Measurements from ENCODE around the gene ARMCX5. TPM values are rescaled to one million over a fixed set of nuclear protein-coding genes. Genes with fewer than 3 reads are reported as not detected.

The ARMCX5 gene
- total RNA-seq, 2 experiments from 2014 or later: 1.5 TPM; not detected in 1

DNA sequence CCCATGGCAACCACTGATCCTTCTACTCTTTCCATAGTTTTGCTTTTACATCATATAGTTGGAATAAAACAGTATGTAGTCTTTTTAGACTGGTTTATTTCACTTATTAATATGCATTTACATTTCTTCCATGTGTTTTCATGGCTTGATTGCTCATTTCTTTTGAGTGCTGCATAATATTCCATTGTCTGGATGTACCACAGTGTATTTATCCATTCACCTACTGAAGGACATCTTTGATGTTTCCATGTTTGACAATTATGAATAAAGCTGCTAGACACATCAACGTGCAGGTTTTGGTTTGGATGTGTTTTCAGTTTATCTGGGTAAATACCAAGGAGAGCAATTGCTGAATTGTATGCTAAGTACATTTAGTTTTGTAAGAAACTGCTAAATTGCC, 38.2 kb downstream of the ARMCX5 start:
- POLR2A ChIA-PET: no interaction called here
- Histone ChIP-seq H3K27ac (ENCODE audit: low read depth, low read length, poor library complexity, severe bottlenecking) (no peak overlapping the region), H3K4me1 (ENCODE audit: insufficient read depth, low read length, poor library complexity, severe bottlenecking) (no peaks in the 10 kb centered on the region), H3K79me2 (ENCODE audit: insufficient read depth, low read depth, low read length) (no peaks in the 10 kb centered on the region), H3K36me3 (ENCODE audit: insufficient read depth, low read length) (no peaks in the 10 kb centered on the region), H4K20me1 (ENCODE audit: insufficient read depth, low read length) (no peaks in the 10 kb centered on the region), H3K9me3 (ENCODE audit: low read length) (no peaks in the 10 kb centered on the region), H3K4me2 (ENCODE audit: low read length) (no peak overlapping the region), H2AFZ (ENCODE audit: low read length) (no peak overlapping the region), H3K4me3 (ENCODE audit: low read depth, low read length, poor library complexity, severe bottlenecking) (no peak overlapping the region), H3K9me2 (ENCODE audit: insufficient read depth, low read length) (no peaks in the 10 kb centered on the region)
- intact Hi-C loops (cut with micrococcal nuclease; ENCODE audit: unreplicated experiment): no loop called here
- BruUV-seq (replicated peaks): no TSS peak
- DNase-seq (ENCODE audit: low spot score): no peak
- TF ChIP-seq, protein P1, sequence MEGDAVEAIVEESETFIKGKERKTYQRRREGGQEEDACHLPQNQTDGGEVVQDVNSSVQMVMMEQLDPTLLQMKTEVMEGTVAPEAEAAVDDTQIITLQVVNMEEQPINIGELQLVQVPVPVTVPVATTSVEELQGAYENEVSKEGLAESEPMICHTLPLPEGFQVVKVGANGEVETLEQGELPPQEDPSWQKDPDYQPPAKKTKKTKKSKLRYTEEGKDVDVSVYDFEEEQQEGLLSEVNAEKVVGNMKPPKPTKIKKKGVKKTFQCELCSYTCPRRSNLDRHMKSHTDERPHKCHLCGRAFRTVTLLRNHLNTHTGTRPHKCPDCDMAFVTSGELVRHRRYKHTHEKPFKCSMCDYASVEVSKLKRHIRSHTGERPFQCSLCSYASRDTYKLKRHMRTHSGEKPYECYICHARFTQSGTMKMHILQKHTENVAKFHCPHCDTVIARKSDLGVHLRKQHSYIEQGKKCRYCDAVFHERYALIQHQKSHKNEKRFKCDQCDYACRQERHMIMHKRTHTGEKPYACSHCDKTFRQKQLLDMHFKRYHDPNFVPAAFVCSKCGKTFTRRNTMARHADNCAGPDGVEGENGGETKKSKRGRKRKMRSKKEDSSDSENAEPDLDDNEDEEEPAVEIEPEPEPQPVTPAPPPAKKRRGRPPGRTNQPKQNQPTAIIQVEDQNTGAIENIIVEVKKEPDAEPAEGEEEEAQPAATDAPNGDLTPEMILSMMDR (conservative IDR thresholded peaks at IDR 0.05; ENCODE audit: low read length): no peak
- TF ChIP-seq EZH2phosphoT487 (IDR thresholded peaks at IDR 0.05; ENCODE audit: borderline replicate concordance, low read depth, low read length): no peak
- CTCF ChIA-PET (ENCODE audit: unreplicated experiment): no interaction called here

DNA sequence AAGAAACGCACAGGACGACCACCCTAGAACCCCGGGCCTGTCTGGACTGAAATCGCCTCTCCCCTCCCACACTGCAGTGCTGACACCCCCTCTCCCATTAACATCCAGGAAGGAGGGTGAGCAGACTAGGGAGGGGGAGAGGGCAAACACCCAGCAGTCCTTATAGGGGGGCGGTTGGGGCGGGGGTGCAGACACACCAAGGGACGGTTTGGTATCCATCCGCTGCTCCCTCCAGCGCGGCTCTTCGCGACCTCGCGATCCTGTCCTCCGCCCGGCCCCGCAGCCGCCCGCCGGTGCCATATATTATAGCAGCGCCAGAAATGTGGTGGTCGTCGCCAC, 51.6 kb downstream of the ARMCX5 start:
- BruUV-seq (replicated peaks): no TSS peak
- DNase-seq (ENCODE audit: low spot score): no peak
- no peaks in the 10 kb centered on the region for H4K20me1 ChIP-seq (ENCODE audit: insufficient read depth, low read length)
- no peaks in the 10 kb centered on the region for H3K4me1 ChIP-seq (ENCODE audit: insufficient read depth, low read length, poor library complexity, severe bottlenecking)
- no peak overlapping the region for H3K27ac ChIP-seq (ENCODE audit: low read depth, low read length, poor library complexity, severe bottlenecking)
- ChIA-PET CTCF (ENCODE audit: unreplicated experiment) (no interaction called here), POLR2A (no interaction called here)
- H2AFZ ChIP-seq (ENCODE audit: low read length): no peak overlapping the region
- no peaks in the 10 kb centered on the region for H3K9me3 ChIP-seq (ENCODE audit: low read length)
- TF ChIP-seq, protein P1 (conservative IDR thresholded peaks at IDR 0.05; ENCODE audit: low read length): no peak
- TF ChIP-seq EZH2phosphoT487 (IDR thresholded peaks at IDR 0.05; ENCODE audit: borderline replicate concordance, low read depth, low read length): no peak
- no peaks in the 10 kb centered on the region for H3K79me2 ChIP-seq (ENCODE audit: insufficient read depth, low read depth, low read length)
- H3K9me2 ChIP-seq (ENCODE audit: insufficient read depth, low read length): no peaks in the 10 kb centered on the region
- no peaks in the 10 kb centered on the region for H3K36me3 ChIP-seq (ENCODE audit: insufficient read depth, low read length)
- intact Hi-C loops (cut with micrococcal nuclease; ENCODE audit: unreplicated experiment): no loop called here
- H3K4me3 ChIP-seq (ENCODE audit: low read depth, low read length, poor library complexity, severe bottlenecking): no peak overlapping the region
- H3K4me2 ChIP-seq (ENCODE audit: low read length): no peak overlapping the region

DNA sequence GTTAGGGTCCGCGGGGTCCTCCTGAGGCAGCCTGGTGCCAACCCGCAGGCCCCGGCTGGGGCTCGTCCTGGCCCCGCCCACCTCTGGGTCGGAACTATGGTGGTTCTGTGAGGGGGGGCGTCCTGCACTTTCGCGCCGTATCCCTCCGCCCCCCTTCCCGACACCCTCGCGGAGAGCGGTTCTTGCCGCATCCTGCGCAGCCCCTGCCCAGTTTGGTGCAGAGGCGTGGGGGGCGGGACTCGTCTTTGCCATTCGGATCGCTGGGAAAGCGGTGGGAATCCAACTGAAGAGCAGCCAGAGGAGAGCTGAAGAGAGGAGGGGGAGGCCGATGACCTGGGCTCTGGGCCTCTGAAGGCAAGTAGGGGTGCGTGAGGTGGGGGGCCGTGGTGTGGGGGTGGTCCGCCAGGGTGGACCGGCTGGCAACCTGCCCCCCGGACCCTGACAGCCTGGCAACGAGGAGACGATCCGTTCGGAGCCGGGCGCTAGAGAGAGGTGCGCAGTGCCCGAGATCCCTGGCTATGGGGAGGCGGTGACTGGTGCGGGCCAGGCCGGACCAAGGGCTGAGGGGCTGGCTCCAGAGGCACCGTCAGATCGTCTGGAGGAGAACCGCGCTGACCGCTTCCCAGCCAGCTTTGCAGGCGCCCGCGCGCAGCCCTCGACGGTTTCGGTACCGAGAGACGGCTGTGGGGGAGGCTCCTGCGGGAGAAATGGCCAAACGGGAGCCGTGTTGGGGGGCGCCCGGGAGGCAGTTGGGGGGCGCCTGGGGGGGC, 52.1 kb downstream of the ARMCX5 start, which contains the start of gene GPRASP1:
Gene GPRASP1, plus strand, starts transcription at position 242 of the 770 bp plus-strand sequence. CDS start 2,431 bp downstream, outside the sequence.
- H3K36me3 ChIP-seq (ENCODE audit: insufficient read depth, low read length): no peaks in the 10 kb centered on the region
- TF ChIP-seq, protein P1 (conservative IDR thresholded peaks at IDR 0.05; ENCODE audit: low read length): no peak
- TF ChIP-seq EZH2phosphoT487 (IDR thresholded peaks at IDR 0.05; ENCODE audit: borderline replicate concordance, low read depth, low read length): no peak
- H3K4me1 ChIP-seq (ENCODE audit: insufficient read depth, low read length, poor library complexity, severe bottlenecking): no peaks in the 10 kb centered on the region
- intact Hi-C loops (cut with micrococcal nuclease; ENCODE audit: unreplicated experiment): no loop called here
- no peak within 1 kb of the TSS for H3K27ac ChIP-seq (ENCODE audit: low read depth, low read length, poor library complexity, severe bottlenecking)
- ChIA-PET CTCF (ENCODE audit: unreplicated experiment) (no interaction called here), POLR2A (no interaction called here)
- H3K9me3 ChIP-seq (ENCODE audit: low read length): no peaks in the 10 kb centered on the region
- no peaks in the 10 kb centered on the region for H3K79me2 ChIP-seq (ENCODE audit: insufficient read depth, low read depth, low read length)
- H2AFZ ChIP-seq (ENCODE audit: low read length): no peak within 1 kb of the TSS
- no peaks in the 10 kb centered on the region for H4K20me1 ChIP-seq (ENCODE audit: insufficient read depth, low read length)
- H3K4me3 ChIP-seq (ENCODE audit: low read depth, low read length, poor library complexity, severe bottlenecking): no peak within 1 kb of the TSS
- H3K9me2 ChIP-seq (ENCODE audit: insufficient read depth, low read length): no peaks in the 10 kb centered on the region
- BruUV-seq (replicated peaks): no TSS peak
- H3K4me2 ChIP-seq (ENCODE audit: low read length): no peak within 1 kb of the TSS
- no peak for DNase-seq (ENCODE audit: low spot score)

Data from OCI-LY7 (cell line).